ENCODE results near the gene GSN.

- TF ChIP-seq CTCF (IDR thresholded peaks at IDR 0.05) (no peak), EP300 (IDR thresholded peaks at IDR 0.05; ENCODE audit: low read depth) (no peak), POLR2AphosphoS5 (IDR thresholded peaks at IDR 0.05) (no peak), POLR2A (IDR thresholded peaks at IDR 0.05) (no peak)
These were observed 80.3 kb downstream of the GSN start for GRCh38 chr9:121348221-121348620.

Measured in transverse colon (tissue), 4 donors.